Sigmoid colon (tissue), 4 donors: ENCODE measurements around the gene GET3.
A peak's percentile ranks its signal among the peaks of the same experiment; 100 is the strongest.

ENCODE experiments used
- EP300 ChIP-seq, 4 donors: sonication (generic); formaldehyde crosslinking; IDR thresholded peaks; one replicate each; pipeline ENCODE4 v1.6.1; 2017; ENCODE audit warnings: antibody characterized with exemption in 4 of 4
- POLR2A ChIP-seq, 2 donors: fragments of 450-650 bp; IDR thresholded peaks; one replicate each; pipeline ENCODE4 v1.6.1; 2016; ENCODE audit warnings: antibody characterized with exemption in 2 of 2, mild to moderate bottlenecking in 2 of 2, moderate library complexity in 2 of 2
- POLR2AphosphoS5 ChIP-seq, 4 donors: sonication (generic); formaldehyde crosslinking; IDR thresholded peaks; one replicate each; pipeline ENCODE4 v1.6.1; 2017; ENCODE audit warnings: antibody characterized with exemption in 4 of 4

GRCh38 chr19:12777217-12778016 lies 40.1 kb downstream of the GET3 start:
- TF ChIP-seq EP300 (IDR thresholded peaks at IDR 0.05) (peak in 1 of 4 donors; percentile 23), POLR2A (IDR thresholded peaks at IDR 0.05) (no peak), POLR2AphosphoS5 (IDR thresholded peaks at IDR 0.05) (peak; percentile 36 to 71 (median 46))
